Measurements from ENCODE around the gene CEP192. TPM values are rescaled to one million over a fixed set of nuclear protein-coding genes. Genes with fewer than 3 reads are reported as not detected.

The CEP192 gene
- total RNA-seq, 1 experiment from 2014 or later = 24.3 TPM

DNA sequence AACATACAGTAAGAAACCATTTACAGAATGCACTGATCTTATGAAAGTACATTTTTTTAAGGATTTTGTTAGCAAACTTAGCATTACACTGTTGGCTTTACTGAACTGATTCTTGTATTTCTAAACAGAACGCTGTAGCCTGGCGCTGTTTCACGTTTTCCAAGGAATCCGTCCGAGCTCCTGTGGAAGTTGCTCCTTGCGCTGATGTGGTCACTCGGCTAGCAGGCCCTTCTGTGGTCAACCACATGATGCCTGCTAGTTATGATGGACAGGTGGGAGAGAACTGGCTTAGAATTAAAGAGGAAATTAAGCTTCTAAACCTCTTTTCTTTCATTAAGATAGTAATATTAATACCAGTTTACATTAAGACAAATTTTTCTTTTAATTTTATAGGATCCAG, 76.8 kb downstream of the CEP192 start:
- H3K9me2 ChIP-seq (ENCODE audit: insufficient read depth) = no peaks in the 10 kb centered on the region
- ATAC-seq = no peak
- no peaks in the 10 kb centered on the region for H3K4me1 ChIP-seq (ENCODE audit: control insufficient read depth in 1 of 2, insufficient read depth in 2 of 2, low read length in 2 of 2)
- RAD21 ChIA-PET (ENCODE audit: low non-redundant PET in 1 of 2, low total read pairs in 2 of 2, uncharacterized antibody in 2 of 2, unreplicated experiment in 2 of 2) = no interaction called here
- intact Hi-C loops (cut with micrococcal nuclease) = no loop called here
- POLR2A ChIA-PET = no interaction called here
- H3K9me3 ChIP-seq (ENCODE audit: control insufficient read depth in 1 of 2, insufficient read depth in 1 of 2, low read depth in 1 of 2, low read length in 2 of 2) = no peaks in the 10 kb centered on the region
- no peaks in the 10 kb centered on the region for H3K27me3 ChIP-seq (ENCODE audit: insufficient read depth, low read length)
- peaks cover 23 to 65% of the 10 kb centered on the region in 2 experiments for H3K36me3 ChIP-seq (ENCODE audit: control insufficient read depth in 1 of 2, insufficient read depth in 2 of 2, low read length in 2 of 2)
- no TSS peak for BruUV-seq (replicated peaks)
- peaks cover 30% of the 10 kb centered on the region for H3K79me2 ChIP-seq (ENCODE audit: insufficient read depth, low read length)
- TF ChIP-seq TCF7L2 (IDR thresholded peaks at IDR 0.05; ENCODE audit: borderline replicate concordance, extremely low read depth, insufficient read depth, insufficient read length) = no peak
- no peak for TF ChIP-seq CBX3 (IDR thresholded peaks at IDR 0.05; ENCODE audit: low read depth)
- TF ChIP-seq YY1 (IDR thresholded peaks at IDR 0.05; ENCODE audit: extremely low read depth, insufficient replicate concordance, low read depth, low read length) = no peak
- TF ChIP-seq, protein P1, sequence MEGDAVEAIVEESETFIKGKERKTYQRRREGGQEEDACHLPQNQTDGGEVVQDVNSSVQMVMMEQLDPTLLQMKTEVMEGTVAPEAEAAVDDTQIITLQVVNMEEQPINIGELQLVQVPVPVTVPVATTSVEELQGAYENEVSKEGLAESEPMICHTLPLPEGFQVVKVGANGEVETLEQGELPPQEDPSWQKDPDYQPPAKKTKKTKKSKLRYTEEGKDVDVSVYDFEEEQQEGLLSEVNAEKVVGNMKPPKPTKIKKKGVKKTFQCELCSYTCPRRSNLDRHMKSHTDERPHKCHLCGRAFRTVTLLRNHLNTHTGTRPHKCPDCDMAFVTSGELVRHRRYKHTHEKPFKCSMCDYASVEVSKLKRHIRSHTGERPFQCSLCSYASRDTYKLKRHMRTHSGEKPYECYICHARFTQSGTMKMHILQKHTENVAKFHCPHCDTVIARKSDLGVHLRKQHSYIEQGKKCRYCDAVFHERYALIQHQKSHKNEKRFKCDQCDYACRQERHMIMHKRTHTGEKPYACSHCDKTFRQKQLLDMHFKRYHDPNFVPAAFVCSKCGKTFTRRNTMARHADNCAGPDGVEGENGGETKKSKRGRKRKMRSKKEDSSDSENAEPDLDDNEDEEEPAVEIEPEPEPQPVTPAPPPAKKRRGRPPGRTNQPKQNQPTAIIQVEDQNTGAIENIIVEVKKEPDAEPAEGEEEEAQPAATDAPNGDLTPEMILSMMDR (IDR thresholded peaks at IDR 0.05 in 2 of 3, conservative IDR thresholded peaks at IDR 0.05 in 1 of 3; ENCODE audit: borderline replicate concordance in 1 of 3, insufficient read depth in 1 of 3, low read depth in 2 of 3, low read length in 2 of 3) = no peak
- TF ChIP-seq, protein P2, sequence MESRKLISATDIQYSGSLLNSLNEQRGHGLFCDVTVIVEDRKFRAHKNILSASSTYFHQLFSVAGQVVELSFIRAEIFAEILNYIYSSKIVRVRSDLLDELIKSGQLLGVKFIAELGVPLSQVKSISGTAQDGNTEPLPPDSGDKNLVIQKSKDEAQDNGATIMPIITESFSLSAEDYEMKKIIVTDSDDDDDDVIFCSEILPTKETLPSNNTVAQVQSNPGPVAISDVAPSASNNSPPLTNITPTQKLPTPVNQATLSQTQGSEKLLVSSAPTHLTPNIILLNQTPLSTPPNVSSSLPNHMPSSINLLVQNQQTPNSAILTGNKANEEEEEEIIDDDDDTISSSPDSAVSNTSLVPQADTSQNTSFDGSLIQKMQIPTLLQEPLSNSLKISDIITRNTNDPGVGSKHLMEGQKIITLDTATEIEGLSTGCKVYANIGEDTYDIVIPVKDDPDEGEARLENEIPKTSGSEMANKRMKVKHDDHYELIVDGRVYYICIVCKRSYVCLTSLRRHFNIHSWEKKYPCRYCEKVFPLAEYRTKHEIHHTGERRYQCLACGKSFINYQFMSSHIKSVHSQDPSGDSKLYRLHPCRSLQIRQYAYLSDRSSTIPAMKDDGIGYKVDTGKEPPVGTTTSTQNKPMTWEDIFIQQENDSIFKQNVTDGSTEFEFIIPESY (IDR thresholded peaks at IDR 0.05; ENCODE audit: extremely low read depth, insufficient replicate concordance, low read length) = no peak
- no peak for TF ChIP-seq RAD21 (IDR thresholded peaks at IDR 0.05; ENCODE audit: low read depth)
- TF ChIP-seq ZFX (IDR thresholded peaks at IDR 0.05) = no peak
- no peak for TF ChIP-seq SRF (IDR thresholded peaks at IDR 0.05; ENCODE audit: low read depth)
- TF ChIP-seq FOSL1 (IDR thresholded peaks at IDR 0.05; ENCODE audit: low read depth) = no peak
- TF ChIP-seq EZH2phosphoT487 (IDR thresholded peaks at IDR 0.05; ENCODE audit: borderline replicate concordance) = no peak
- no peak for TF ChIP-seq ZNF274 (IDR thresholded peaks at IDR 0.05; ENCODE audit: low read depth, low read length)
- no peak for TF ChIP-seq ELF1 (IDR thresholded peaks at IDR 0.05; ENCODE audit: borderline replicate concordance, low read depth)
- no peak for TF ChIP-seq EGR1 (IDR thresholded peaks at IDR 0.05; ENCODE audit: low read depth)
- TF ChIP-seq SP1 (IDR thresholded peaks at IDR 0.05; ENCODE audit: low read depth) = no peak
- H3K27ac ChIP-seq (ENCODE audit: low read depth, low read length) = no peak overlapping the region
- no peak overlapping the region for H3K4me2 ChIP-seq (ENCODE audit: low read length)
- CTCF ChIA-PET = no interaction called here
- 0 out of 2 replicates have a peak, but pooled peaks cover 10% of the 10 kb centered on the region for H4K20me1 ChIP-seq (ENCODE audit: insufficient read depth)
- H2AFZ ChIP-seq (ENCODE audit: low read depth, low read length, poor library complexity, severe bottlenecking) = no peak overlapping the region
- no peak overlapping the region for H3K9ac ChIP-seq (ENCODE audit: low read length)
- no peak overlapping the region for H3K4me3 ChIP-seq (replicated peaks in 1 of 2; ENCODE audit: low read depth in 1 of 2, low read length in 2 of 2)
- DNase-seq (ENCODE audit: low read depth, low spot score) = no peak
